HepG2 (cell line): ENCODE measurements around the gene CELSR3. TPM values are rescaled to one million over a fixed set of nuclear protein-coding genes. Genes with fewer than 3 reads are reported as not detected.

Experiments
- ARID2 ChIP-seq: sonication (generic); formaldehyde crosslinking; IDR thresholded peaks from 2 replicates; pipeline ENCODE4 v1.8.1; 2022; ENCODE audit warnings: mild to moderate bottlenecking, missing genetic modification reagents, borderline replicate concordance
- CBX1 ChIP-seq: IDR thresholded peaks from one replicate; pipeline ENCODE4 v1.6.1; 2016; ENCODE audit warnings: antibody characterized with exemption, low read depth
- GFI1 ChIP-seq: sonication (generic); formaldehyde crosslinking; IDR thresholded peaks from 2 replicates; pipeline ENCODE4 v1.5.0; 2020; ENCODE audit warnings: missing genetic modification reagents, mild to moderate bottlenecking, borderline replicate concordance
- GTF3A ChIP-seq: sonication (generic); formaldehyde crosslinking; conservative IDR thresholded peaks from 2 replicates; pipeline ENCODE4 v1.4.0; 2020; ENCODE audit warnings: mild to moderate bottlenecking, missing genetic modification reagents
- MAZ ChIP-seq, 2 experiments: sonication (generic) in 1 of 2; formaldehyde crosslinking in 1 of 2; IDR thresholded peaks; 2 replicates each; pipeline versions ENCODE4 v1.5.0 to v1.6.1; 2012 to 2020; ENCODE audit warnings: low read depth in 2 of 2, mild to moderate bottlenecking in 2 of 2, borderline replicate concordance in 1 of 2, improper control_type of control experiment in 1 of 2, low read length in 1 of 2, missing genetic modification reagents in 1 of 2, moderate library complexity in 1 of 2
- MXD4 ChIP-seq: IDR thresholded peaks from 2 replicates; pipeline ENCODE4 v1.6.1; 2016; ENCODE audit warnings: mild to moderate bottlenecking, missing biosample characterization, missing genetic modification reagents
- RBM22 ChIP-seq: fragments of 200-400 bp; formaldehyde crosslinking; optimal IDR thresholded peaks from 2 replicates; pipeline ENCODE3; 2017; ENCODE audit warnings: mild to moderate bottlenecking, low read length, moderate library complexity
- RORA ChIP-seq: sonication (generic); formaldehyde crosslinking; IDR thresholded peaks from 2 replicates; pipeline ENCODE4 v1.5.0; 2020; ENCODE audit warnings: mild to moderate bottlenecking, missing genetic modification reagents, moderate library complexity
- TGIF2 ChIP-seq: IDR thresholded peaks from 2 replicates; pipeline ENCODE4 v1.6.1; 2016; ENCODE audit warnings: control low read depth, missing compliant biosample characterization
- ZMYM2 ChIP-seq: sonication (generic); formaldehyde crosslinking; IDR thresholded peaks from 2 replicates; pipeline ENCODE4 v1.8.0; 2022; ENCODE audit warnings: mild to moderate bottlenecking, missing genetic modification reagents
- ZNF121 ChIP-seq: sonication (generic); formaldehyde crosslinking; IDR thresholded peaks from 2 replicates; pipeline ENCODE4 v1.5.0; 2020; ENCODE audit warnings: mild to moderate bottlenecking, missing genetic modification reagents
- ZNF230 ChIP-seq: sonication (generic); formaldehyde crosslinking; IDR thresholded peaks from 2 replicates; pipeline ENCODE4 v1.4.0; 2020; ENCODE audit warnings: mild to moderate bottlenecking, missing genetic modification reagents
- ZNF354B ChIP-seq: sonication (generic); formaldehyde crosslinking; IDR thresholded peaks from 2 replicates; pipeline ENCODE4 v1.8.0; 2022; ENCODE audit warnings: mild to moderate bottlenecking, missing genetic modification reagents
- ZNF432 ChIP-seq: sonication (generic); formaldehyde crosslinking; IDR thresholded peaks from 2 replicates; pipeline ENCODE4 v1.5.0; 2020; ENCODE audit warnings: missing genetic modification reagents, mild to moderate bottlenecking, borderline replicate concordance
- ZNF496 ChIP-seq: sonication (generic); formaldehyde crosslinking; IDR thresholded peaks from 2 replicates; pipeline ENCODE4 v1.8.1; 2023; ENCODE audit warnings: mild to moderate bottlenecking, moderate library complexity, missing genetic modification reagents; ENCODE audit not compliant: insufficient replicate concordance
- ZNF557 ChIP-seq: sonication (generic); formaldehyde crosslinking; IDR thresholded peaks from 2 replicates; pipeline ENCODE4 v1.4.0; 2020; ENCODE audit warnings: missing genetic modification reagents
- ZNF616 ChIP-seq: sonication (generic); formaldehyde crosslinking; IDR thresholded peaks from 2 replicates; pipeline ENCODE4 v1.5.0; 2020; ENCODE audit warnings: low read depth, mild to moderate bottlenecking, missing genetic modification reagents
- ZNF776 ChIP-seq: sonication (generic); formaldehyde crosslinking; IDR thresholded peaks from 2 replicates; pipeline ENCODE4 v1.4.0; 2020; ENCODE audit warnings: mild to moderate bottlenecking, missing genetic modification reagents
- ZNF878 ChIP-seq: sonication (generic); formaldehyde crosslinking; IDR thresholded peaks from 2 replicates; pipeline ENCODE4 v1.8.1; 2023; ENCODE audit warnings: mild to moderate bottlenecking, missing genetic modification reagents, moderate library complexity
- polyA plus RNA-seq, 8 experiments: library from polyadenylated mRNA; depleted of rRNA in 3 of 8; stranded (reverse) in 7 of 8; unstranded in 1 of 8; fragments of >200 nt; fragmentation: Illumina TruSeq in 4 of 8; extraction: Trizol in 4 of 8; gene quantifications; 2 replicates each; pipeline versions ENCODE4 v1.2.1 to v1.2.3, GENCODE V29; 2011 to 2016; ENCODE audit warnings: low read depth in 4 of 8, missing spikeins in 1 of 8, mixed read lengths in 1 of 8; ENCODE audit not compliant: insufficient read depth in 1 of 8
- total RNA-seq, 5 experiments: library from RNA; depleted of rRNA; stranded (reverse); fragments of >200 nt; fragmentation: Illumina TruSeq; extraction: Trizol; gene quantifications; 2 replicates each; pipeline ENCODE4 v1.2.3, GENCODE V29; 2016; ENCODE audit warnings: low read depth in 1 of 5
- TF ChIP-seq, protein P1 (sequence below): sonication (generic); formaldehyde crosslinking; IDR thresholded peaks from 2 replicates; pipeline ENCODE4 v1.8.0; 2022; ENCODE audit warnings: missing genetic modification reagents, mild to moderate bottlenecking, inconsistent platforms, borderline replicate concordance
- TF ChIP-seq, protein P2 (sequence below): sonication (generic); formaldehyde crosslinking; IDR thresholded peaks from 2 replicates; pipeline ENCODE4 v1.4.0; 2020; ENCODE audit warnings: missing genetic modification reagents, mild to moderate bottlenecking, borderline replicate concordance
- TF ChIP-seq, protein P3 (sequence below): sonication (generic); formaldehyde crosslinking; IDR thresholded peaks from 2 replicates; pipeline ENCODE4 v1.8.1; 2023; ENCODE audit warnings: mild to moderate bottlenecking, missing genetic modification reagents

The CELSR3 gene
- total and polyA plus RNA-seq, 2 of the 13 experiments (the other 11 are each of a cell fraction or from before 2014, with no cell fraction given) = 5.4 to 6.7 TPM

DNA sequence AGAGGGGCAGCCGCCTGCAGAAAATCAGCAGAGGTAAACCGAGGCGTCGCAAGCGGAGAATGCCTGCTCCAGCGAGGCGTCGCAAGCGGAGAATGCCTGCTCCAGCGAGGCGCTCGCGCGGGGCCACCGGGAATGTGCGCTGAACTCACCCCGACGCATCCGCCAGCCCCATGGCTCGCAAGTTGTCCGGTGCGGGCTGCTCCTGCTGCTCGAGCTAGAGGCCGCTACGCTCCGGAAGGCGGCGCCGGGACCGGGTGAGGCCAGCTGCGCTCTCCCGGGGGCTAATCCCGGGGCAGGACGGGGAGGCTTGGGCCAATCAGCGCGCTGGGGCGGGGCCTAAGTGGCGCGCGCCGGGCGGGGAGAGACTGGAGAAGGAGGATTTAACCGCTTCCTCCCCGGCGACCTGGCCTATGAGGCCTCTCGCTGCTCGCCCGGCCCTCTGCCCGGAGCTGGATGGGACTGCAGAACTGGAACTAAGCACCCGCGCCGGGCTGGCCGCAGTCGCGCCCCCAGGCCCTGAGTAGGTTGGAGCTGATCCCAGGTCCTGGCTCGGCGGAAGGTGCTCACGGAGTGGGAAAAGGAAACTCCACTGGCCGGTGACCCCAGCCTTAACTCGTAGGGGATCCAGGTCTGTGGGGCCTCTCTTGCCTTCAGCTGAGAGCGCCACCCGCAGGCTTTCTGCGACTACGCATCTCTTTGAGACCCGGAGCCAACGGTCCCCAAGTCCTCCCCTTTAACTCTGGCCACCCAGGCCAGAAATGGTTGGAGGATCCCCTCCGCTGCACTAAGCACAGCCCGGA, 27.3 kb downstream of the CELSR3 start, which contains the start of gene SLC26A6 (continued):
- TF ChIP-seq ZNF121 (no peak), ZNF230 (CRISPR knock-in tag) (peak; percentile 75), ZNF354B (CRISPR knock-in tag) (no peak), CBX1 (peak; percentile 16), ZNF557 (no peak; the same call in 1 of the 2 replicates), TGIF2 (CRISPR knock-in tag) (no peak), RBM22 (no peak), ZNF776 (no peak; the same call in 1 of the 2 replicates), ZNF432 (CRISPR knock-in tag) (no peak), ZNF616 (CRISPR knock-in tag) (peak; percentile 70; the same call in 1 of the 2 replicates), MAZ (IDR thresholded peaks at IDR 0.05; ENCODE audit: borderline replicate concordance, low read depth, low read length) (peak; percentile 68; the same call in 1 of the 2 replicates), MAZ (CRISPR knock-in tag; IDR thresholded peaks at IDR 0.05; ENCODE audit: low read depth) (peak; percentile 63), GFI1 (CRISPR knock-in tag) (no peak; the same call in 1 of the 2 replicates), ARID2 (CRISPR knock-in tag) (no peak), RORA (CRISPR knock-in tag) (no peak), MXD4 (CRISPR knock-in tag) (peak; percentile 90), ZNF878 (no peak; the same call in 1 of the 2 replicates), ZMYM2 (CRISPR knock-in tag) (no peak), GTF3A (CRISPR knock-in tag) (no peak), ZNF496 (no peak)
- TF ChIP-seq, protein P1, sequence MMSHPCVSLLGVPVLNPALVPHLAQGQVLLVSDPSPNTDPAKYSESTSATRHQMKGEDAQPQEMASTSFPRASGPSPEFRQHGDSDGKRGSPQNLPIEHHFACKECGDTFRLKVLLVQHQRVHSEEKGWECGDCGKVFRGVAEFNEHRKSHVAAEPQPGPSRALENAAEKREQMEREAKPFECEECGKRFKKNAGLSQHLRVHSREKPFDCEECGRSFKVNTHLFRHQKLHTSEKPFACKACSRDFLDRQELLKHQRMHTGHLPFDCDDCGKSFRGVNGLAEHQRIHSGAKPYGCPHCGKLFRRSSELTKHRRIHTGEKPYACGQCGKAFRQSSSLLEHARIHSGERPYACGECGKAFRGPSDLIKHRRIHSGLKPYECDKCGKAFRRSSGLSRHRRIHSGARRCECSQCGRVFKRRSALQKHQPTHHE = peak; percentile 54; the same call in 1 of the 2 replicates
- TF ChIP-seq, protein P2, sequence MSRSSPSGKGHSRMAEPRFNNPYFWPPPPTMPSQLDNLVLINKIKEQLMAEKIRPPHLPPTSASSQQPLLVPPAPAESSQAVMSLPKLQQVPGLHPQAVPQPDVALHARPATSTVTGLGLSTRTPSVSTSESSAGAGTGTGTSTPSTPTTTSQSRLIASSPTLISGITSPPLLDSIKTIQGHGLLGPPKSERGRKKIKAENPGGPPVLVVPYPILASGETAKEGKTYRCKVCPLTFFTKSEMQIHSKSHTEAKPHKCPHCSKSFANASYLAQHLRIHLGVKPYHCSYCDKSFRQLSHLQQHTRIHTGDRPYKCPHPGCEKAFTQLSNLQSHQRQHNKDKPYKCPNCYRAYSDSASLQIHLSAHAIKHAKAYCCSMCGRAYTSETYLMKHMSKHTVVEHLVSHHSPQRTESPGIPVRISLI (CRISPR knock-in tag) = no peak
- TF ChIP-seq, protein P3, sequence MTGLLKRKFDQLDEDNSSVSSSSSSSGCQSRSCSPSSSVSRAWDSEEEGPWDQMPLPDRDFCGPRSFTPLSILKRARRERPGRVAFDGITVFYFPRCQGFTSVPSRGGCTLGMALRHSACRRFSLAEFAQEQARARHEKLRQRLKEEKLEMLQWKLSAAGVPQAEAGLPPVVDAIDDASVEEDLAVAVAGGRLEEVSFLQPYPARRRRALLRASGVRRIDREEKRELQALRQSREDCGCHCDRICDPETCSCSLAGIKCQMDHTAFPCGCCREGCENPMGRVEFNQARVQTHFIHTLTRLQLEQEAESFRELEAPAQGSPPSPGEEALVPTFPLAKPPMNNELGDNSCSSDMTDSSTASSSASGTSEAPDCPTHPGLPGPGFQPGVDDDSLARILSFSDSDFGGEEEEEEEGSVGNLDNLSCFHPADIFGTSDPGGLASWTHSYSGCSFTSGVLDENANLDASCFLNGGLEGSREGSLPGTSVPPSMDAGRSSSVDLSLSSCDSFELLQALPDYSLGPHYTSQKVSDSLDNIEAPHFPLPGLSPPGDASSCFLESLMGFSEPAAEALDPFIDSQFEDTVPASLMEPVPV (CRISPR knock-in tag) = peak; percentile 67; the same call in 1 of the 2 replicates
